ENCODE measurements around the gene KIFC1. TPM values are rescaled to one million over a fixed set of nuclear protein-coding genes. Genes with fewer than 3 reads are reported as not detected.

The KIFC1 gene
- total RNA-seq, 1 experiment from 2014 or later, result 73.8 TPM

GRCh38 chr6:33430334-33430733 lies 38.7 kb downstream of the KIFC1 start:
- H3K27me3 ChIP-seq (ENCODE audit: insufficient read depth, low read length), result no peaks in the 10 kb centered on the region
- no peak overlapping the region for H2BK120ac ChIP-seq (ENCODE audit: low read depth, low read length, poor library complexity, severe bottlenecking)
- H2BK20ac ChIP-seq (ENCODE audit: low read depth, low read length, poor library complexity, severe bottlenecking), result no peak overlapping the region
- H4K20me1 ChIP-seq (ENCODE audit: control insufficient read depth, insufficient read depth, insufficient read length), result no peaks in the 10 kb centered on the region
- peaks cover 14% of the 10 kb centered on the region; the same call in 1 of the 2 replicates for H3K79me2 ChIP-seq (ENCODE audit: insufficient read depth, low read length)
- no peak overlapping the region for H3K23ac ChIP-seq (ENCODE audit: insufficient read length, low read depth, low read length)
- WGBS (ENCODE audit: extremely low coverage, insufficient read length, low lambda C conversion rate), result no CpG with 5 or more reads among the region's 2 CpGs
- no peak overlapping the region for H3K18ac ChIP-seq (ENCODE audit: insufficient read length, low read depth, low read length)
- H2AFZ ChIP-seq (ENCODE audit: low read length), result no peak overlapping the region
- H3K9me3 ChIP-seq (ENCODE audit: control insufficient read depth, low read depth, low read length), result no peaks in the 10 kb centered on the region
- no peak overlapping the region for H4K91ac ChIP-seq (ENCODE audit: insufficient read length, low read depth, low read length)
- no peak overlapping the region for H3K9ac ChIP-seq (ENCODE audit: extremely low read depth, insufficient read length, low read length)
- Mint-ChIP-seq H3K9me3 (no peaks in the 10 kb centered on the region), H3K36me3 (ENCODE audit: insufficient read depth in 1 of 3, low read depth in 3 of 3) (peaks cover 4 to 17% (median 16%) of the 10 kb centered on the region in 3 experiments), H3K4me1 (peaks cover 71 to 79% of the 10 kb centered on the region in 2 experiments), H3K4me3 (peak overlapping the region; percentile 75 to 81), H3K27ac (peak overlapping the region; percentile 92 to 96 (median 94)), H3K27me3 (ENCODE audit: low read depth) (no peaks in the 10 kb centered on the region; the same call in 1 of the 2 replicates)
- no peak overlapping the region for H2AK5ac ChIP-seq (ENCODE audit: insufficient read length, low read length)
- no peak overlapping the region for H4K5ac ChIP-seq (ENCODE audit: insufficient read length, low read depth, low read length)
- no peak overlapping the region for H2BK15ac ChIP-seq (ENCODE audit: low read depth, low read length)
- TF ChIP-seq CTCF (conservative IDR thresholded peaks at IDR 0.05), result no peak
- H3K4ac ChIP-seq (ENCODE audit: low read depth, low read length), result no peak overlapping the region
- H3K79me1 ChIP-seq (ENCODE audit: insufficient read depth, low read depth, low read length, poor library complexity, severe bottlenecking), result peaks cover 2% of the 10 kb centered on the region
- H3K56ac ChIP-seq (ENCODE audit: insufficient read length, low read depth, low read length), result no peak overlapping the region
- no peak overlapping the region for H4K8ac ChIP-seq (replicated peaks; ENCODE audit: insufficient read length, low read depth, low read length)
- peaks cover 27% of the 10 kb centered on the region for H3K23me2 ChIP-seq (ENCODE audit: insufficient read length, low read depth, low read length, poor library complexity, severe bottlenecking)
- H2BK12ac ChIP-seq (ENCODE audit: insufficient read length, low read depth, low read length), result no peak overlapping the region
- H3K4me2 ChIP-seq (ENCODE audit: insufficient read depth, insufficient read length, low read length), result peak overlapping the region; percentile 88
- no peak overlapping the region for H2BK5ac ChIP-seq (ENCODE audit: insufficient read length, low read length)
- peak overlapping the region; percentile 36 for H3K27ac ChIP-seq (ENCODE audit: insufficient read length, low read depth, low read length)
- no peak overlapping the region for H3K14ac ChIP-seq (ENCODE audit: insufficient read depth, low read length)
- no peak for DNase-seq
- no peak overlapping the region for H3T11ph ChIP-seq (ENCODE audit: low read length)
- H3K4me1 ChIP-seq (ENCODE audit: insufficient read depth, low read length), result peaks cover 17% of the 10 kb centered on the region; the same call in 1 of the 2 replicates
